Measurements from ENCODE around the gene HSD17B14. TPM values are rescaled to one million over a fixed set of nuclear protein-coding genes. Genes with fewer than 3 reads are reported as not detected.

Gene HSD17B14
- total and polyA plus RNA-seq, 2 of the 8 experiments (the other 6 are each of a cell fraction or from before 2014, with no cell fraction given), result 8.4 to 25.5 TPM

DNA sequence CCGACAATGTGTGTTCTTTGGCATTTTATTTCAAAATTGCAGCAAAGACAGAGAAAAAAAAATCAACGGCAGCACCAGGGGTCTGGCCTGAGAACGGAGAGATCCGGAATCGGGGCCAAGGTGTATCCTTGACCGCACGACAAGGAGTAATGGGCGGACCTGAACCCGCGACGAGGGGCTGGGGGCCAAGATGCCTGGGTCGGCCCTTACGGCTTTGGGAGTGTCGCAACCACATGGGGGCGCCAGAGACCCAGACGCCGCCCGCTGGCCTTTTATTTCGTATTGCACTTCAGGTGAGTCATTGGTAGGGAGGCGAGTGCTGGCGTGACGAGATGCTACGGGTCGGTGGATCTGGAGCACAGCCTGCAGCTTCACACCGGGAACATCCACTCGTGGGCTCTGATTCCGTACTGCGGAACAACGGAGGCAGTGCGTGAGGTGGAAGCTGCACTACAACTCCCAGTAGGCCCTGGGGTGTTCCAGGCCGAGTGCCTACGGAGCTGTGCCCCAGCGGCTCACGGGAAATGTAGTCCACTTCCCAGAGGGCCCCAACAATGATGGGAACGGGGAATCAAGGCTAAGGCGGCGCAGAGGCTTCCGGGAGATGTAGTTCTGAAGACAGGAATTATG is 41.1 kb downstream of the HSD17B14 start (continued):
- TF ChIP-seq, protein P1, sequence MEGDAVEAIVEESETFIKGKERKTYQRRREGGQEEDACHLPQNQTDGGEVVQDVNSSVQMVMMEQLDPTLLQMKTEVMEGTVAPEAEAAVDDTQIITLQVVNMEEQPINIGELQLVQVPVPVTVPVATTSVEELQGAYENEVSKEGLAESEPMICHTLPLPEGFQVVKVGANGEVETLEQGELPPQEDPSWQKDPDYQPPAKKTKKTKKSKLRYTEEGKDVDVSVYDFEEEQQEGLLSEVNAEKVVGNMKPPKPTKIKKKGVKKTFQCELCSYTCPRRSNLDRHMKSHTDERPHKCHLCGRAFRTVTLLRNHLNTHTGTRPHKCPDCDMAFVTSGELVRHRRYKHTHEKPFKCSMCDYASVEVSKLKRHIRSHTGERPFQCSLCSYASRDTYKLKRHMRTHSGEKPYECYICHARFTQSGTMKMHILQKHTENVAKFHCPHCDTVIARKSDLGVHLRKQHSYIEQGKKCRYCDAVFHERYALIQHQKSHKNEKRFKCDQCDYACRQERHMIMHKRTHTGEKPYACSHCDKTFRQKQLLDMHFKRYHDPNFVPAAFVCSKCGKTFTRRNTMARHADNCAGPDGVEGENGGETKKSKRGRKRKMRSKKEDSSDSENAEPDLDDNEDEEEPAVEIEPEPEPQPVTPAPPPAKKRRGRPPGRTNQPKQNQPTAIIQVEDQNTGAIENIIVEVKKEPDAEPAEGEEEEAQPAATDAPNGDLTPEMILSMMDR (IDR thresholded peaks at IDR 0.05; ENCODE audit: control extremely low read depth in 1 of 3, insufficient read depth in 1 of 3, low read depth in 1 of 3, low read length in 3 of 3), result peak; percentile 84 to 90 (median 87)
- TF ChIP-seq, protein P2, sequence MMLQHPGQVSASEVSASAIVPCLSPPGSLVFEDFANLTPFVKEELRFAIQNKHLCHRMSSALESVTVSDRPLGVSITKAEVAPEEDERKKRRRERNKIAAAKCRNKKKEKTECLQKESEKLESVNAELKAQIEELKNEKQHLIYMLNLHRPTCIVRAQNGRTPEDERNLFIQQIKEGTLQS (IDR thresholded peaks at IDR 0.05; ENCODE audit: insufficient read depth, low read depth, low read length), result peak; percentile 36; the same call in 1 of the 2 replicates
- TF ChIP-seq RNF2 (IDR thresholded peaks at IDR 0.05; ENCODE audit: borderline replicate concordance, low read depth, low read length, missing control alignments, poor library complexity, severe bottlenecking) (no peak), TCF12 (IDR thresholded peaks at IDR 0.05; ENCODE audit: low read depth, low read length) (no peak), SUZ12 (IDR thresholded peaks at IDR 0.05; ENCODE audit: low read length) (no peak), SP4 (IDR thresholded peaks at IDR 0.05; ENCODE audit: low read length) (no peak; the same call in 1 of the 2 replicates), SIX5 (IDR thresholded peaks at IDR 0.05; ENCODE audit: low read depth, low read length) (peak; percentile 100), RXRA (IDR thresholded peaks at IDR 0.05; ENCODE audit: insufficient read depth, low read depth, low read length) (no peak), EP300 (IDR thresholded peaks at IDR 0.05; ENCODE audit: borderline replicate concordance in 1 of 2, low read depth in 2 of 2, low read length in 2 of 2) (no peak), RBBP5 (IDR thresholded peaks at IDR 0.05; ENCODE audit: borderline replicate concordance, low read depth, low read length) (no peak), YY1 (IDR thresholded peaks at IDR 0.05; ENCODE audit: low read depth, low read length) (peak; percentile 65; the same call in 1 of the 2 replicates), PHF8 (conservative IDR thresholded peaks at IDR 0.05; ENCODE audit: low read depth, low read length) (0 out of 2 replicates have a peak, but pooled peaks have one; percentile 42), SIRT6 (IDR thresholded peaks at IDR 0.05; ENCODE audit: low read length) (no peak), RFX5 (IDR thresholded peaks at IDR 0.05; ENCODE audit: borderline replicate concordance, low read depth, low read length) (no peak), CTBP2 (IDR thresholded peaks at IDR 0.05; ENCODE audit: borderline replicate concordance, insufficient read depth, insufficient read length, low read length) (peak; percentile 43), ASH2L (IDR thresholded peaks at IDR 0.05; ENCODE audit: low read length) (peak; percentile 74)
- TF ChIP-seq, protein P3, sequence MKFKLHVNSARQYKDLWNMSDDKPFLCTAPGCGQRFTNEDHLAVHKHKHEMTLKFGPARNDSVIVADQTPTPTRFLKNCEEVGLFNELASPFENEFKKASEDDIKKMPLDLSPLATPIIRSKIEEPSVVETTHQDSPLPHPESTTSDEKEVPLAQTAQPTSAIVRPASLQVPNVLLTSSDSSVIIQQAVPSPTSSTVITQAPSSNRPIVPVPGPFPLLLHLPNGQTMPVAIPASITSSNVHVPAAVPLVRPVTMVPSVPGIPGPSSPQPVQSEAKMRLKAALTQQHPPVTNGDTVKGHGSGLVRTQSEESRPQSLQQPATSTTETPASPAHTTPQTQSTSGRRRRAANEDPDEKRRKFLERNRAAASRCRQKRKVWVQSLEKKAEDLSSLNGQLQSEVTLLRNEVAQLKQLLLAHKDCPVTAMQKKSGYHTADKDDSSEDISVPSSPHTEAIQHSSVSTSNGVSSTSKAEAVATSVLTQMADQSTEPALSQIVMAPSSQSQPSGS (IDR thresholded peaks at IDR 0.05; ENCODE audit: low read length), result 0 out of 2 replicates have a peak, but pooled peaks have one; percentile 66
- TF ChIP-seq, protein P4, sequence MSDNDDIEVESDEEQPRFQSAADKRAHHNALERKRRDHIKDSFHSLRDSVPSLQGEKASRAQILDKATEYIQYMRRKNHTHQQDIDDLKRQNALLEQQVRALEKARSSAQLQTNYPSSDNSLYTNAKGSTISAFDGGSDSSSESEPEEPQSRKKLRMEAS (IDR thresholded peaks at IDR 0.05), result 0 out of 2 replicates have a peak, but pooled peaks have one; percentile 10

Data from H1 (cell line).